ENCODE data around the gene UBTF.

Gene UBTF

DNA sequence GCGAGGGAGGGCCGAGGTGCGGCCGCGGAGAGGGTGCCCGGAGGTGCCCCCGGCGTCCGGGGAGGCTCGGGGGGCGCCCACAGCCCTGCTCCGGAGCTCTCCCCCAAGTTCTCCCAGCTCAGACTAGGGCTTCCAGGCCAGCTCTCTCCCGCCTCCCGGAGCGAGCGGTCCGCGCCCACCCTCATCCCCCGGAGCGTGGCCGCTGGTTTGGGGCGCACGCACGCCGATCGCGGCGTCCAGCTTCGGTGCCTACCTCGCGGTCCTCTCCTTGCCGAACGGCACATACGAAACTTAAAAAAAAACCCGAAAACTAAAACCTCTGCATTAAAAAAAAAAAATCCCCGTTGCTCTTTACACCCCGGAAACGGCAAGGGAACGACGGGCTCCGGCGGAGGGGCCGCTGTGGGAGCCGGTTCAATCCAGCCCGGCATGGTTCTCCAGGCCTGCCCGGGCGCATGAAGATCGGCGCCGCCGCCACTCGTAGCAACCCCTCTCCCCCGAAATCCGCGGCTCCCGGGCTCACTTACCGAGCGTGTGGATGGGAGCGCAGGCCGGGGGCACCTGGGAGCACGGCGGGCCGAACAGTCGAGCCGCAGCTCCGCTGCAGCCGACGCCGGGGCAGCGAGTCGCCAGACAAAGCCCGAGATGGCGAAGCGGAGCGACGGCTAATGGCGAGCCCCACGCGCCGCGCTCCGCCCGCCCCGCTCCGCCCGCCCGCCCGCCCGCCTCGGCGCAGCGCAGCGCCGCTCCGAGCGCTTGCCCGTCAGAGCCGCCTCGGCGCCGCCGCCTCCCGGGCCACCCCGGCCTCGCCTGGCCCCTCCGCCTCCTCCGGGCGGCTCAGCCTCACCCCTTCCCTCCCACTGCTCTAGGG is 973 bp upstream of the UBTF start (continued):
- TF ChIP-seq ZNF600 (tag by site-specific recombination; IDR thresholded peaks at IDR 0.05) (peak; percentile 71), ZNF311 (tag by site-specific recombination; IDR thresholded peaks at IDR 0.05; ENCODE audit: borderline replicate concordance) (no peak)
- TF ChIP-seq, protein P1, sequence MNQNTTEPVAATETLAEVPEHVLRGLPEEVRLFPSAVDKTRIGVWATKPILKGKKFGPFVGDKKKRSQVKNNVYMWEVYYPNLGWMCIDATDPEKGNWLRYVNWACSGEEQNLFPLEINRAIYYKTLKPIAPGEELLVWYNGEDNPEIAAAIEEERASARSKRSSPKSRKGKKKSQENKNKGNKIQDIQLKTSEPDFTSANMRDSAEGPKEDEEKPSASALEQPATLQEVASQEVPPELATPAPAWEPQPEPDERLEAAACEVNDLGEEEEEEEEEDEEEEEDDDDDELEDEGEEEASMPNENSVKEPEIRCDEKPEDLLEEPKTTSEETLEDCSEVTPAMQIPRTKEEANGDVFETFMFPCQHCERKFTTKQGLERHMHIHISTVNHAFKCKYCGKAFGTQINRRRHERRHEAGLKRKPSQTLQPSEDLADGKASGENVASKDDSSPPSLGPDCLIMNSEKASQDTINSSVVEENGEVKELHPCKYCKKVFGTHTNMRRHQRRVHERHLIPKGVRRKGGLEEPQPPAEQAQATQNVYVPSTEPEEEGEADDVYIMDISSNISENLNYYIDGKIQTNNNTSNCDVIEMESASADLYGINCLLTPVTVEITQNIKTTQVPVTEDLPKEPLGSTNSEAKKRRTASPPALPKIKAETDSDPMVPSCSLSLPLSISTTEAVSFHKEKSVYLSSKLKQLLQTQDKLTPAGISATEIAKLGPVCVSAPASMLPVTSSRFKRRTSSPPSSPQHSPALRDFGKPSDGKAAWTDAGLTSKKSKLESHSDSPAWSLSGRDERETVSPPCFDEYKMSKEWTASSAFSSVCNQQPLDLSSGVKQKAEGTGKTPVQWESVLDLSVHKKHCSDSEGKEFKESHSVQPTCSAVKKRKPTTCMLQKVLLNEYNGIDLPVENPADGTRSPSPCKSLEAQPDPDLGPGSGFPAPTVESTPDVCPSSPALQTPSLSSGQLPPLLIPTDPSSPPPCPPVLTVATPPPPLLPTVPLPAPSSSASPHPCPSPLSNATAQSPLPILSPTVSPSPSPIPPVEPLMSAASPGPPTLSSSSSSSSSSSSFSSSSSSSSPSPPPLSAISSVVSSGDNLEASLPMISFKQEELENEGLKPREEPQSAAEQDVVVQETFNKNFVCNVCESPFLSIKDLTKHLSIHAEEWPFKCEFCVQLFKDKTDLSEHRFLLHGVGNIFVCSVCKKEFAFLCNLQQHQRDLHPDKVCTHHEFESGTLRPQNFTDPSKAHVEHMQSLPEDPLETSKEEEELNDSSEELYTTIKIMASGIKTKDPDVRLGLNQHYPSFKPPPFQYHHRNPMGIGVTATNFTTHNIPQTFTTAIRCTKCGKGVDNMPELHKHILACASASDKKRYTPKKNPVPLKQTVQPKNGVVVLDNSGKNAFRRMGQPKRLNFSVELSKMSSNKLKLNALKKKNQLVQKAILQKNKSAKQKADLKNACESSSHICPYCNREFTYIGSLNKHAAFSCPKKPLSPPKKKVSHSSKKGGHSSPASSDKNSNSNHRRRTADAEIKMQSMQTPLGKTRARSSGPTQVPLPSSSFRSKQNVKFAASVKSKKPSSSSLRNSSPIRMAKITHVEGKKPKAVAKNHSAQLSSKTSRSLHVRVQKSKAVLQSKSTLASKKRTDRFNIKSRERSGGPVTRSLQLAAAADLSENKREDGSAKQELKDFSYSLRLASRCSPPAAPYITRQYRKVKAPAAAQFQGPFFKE (tag by site-specific recombination; IDR thresholded peaks at IDR 0.05; ENCODE audit: borderline replicate concordance), result no peak
- TF ChIP-seq, protein P2, sequence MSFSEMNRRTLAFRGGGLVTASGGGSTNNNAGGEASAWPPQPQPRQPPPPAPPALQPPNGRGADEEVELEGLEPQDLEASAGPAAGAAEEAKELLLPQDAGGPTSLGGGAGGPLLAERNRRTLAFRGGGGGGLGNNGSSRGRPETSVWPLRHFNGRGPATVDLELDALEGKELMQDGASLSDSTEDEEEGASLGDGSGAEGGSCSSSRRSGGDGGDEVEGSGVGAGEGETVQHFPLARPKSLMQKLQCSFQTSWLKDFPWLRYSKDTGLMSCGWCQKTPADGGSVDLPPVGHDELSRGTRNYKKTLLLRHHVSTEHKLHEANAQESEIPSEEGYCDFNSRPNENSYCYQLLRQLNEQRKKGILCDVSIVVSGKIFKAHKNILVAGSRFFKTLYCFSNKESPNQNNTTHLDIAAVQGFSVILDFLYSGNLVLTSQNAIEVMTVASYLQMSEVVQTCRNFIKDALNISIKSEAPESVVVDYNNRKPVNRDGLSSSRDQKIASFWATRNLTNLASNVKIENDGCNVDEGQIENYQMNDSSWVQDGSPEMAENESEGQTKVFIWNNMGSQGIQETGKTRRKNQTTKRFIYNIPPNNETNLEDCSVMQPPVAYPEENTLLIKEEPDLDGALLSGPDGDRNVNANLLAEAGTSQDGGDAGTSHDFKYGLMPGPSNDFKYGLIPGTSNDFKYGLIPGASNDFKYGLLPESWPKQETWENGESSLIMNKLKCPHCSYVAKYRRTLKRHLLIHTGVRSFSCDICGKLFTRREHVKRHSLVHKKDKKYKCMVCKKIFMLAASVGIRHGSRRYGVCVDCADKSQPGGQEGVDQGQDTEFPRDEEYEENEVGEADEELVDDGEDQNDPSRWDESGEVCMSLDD (tag by site-specific recombination; IDR thresholded peaks at IDR 0.05), result peak; percentile 93

DNA sequence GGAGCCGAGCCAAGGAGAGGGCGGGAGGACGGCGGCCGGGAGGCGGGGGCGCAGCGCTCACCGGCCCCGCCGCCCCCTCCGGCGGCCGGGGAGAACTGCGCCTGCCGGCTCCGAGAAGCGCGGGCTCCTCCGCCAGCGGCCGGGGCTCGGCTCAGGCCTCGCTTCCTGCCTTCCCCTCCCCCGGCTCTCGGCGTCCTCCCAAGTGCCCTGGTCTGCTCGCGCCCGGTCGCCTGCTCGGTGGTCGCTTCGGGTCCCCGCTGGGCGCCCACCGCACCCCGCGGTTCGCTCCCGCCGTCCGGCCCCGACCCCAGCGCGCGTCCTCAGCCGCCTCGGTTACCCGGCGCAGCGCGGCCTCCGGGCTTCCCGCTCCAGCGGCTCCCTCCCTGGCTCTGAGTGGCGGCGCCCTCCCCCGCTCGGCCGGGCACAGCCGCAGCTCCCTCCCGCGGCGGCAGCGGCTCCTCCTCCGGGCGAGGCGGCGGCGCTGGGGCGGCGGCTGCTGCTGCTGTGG is 313 bp downstream of the UBTF start:
- CTCF ChIA-PET, result interaction anchor here (2.1 to 4.4 kb wide), 2 partner anchors 11 to 12 kb away, joined by 11 to 33 read pairs; no protein-coding TSS in a partner anchor
- H3K4me1 ChIP-seq (ENCODE audit: control insufficient read depth, insufficient read depth, low read length), result peaks cover 11% of the 10 kb centered on the region
- H3K27ac ChIP-seq (ENCODE audit: extremely low read depth, low read depth, low read length), result peak overlapping the region; percentile 100
- H3K36me3 ChIP-seq (ENCODE audit: control insufficient read depth in 2 of 2, insufficient read depth in 1 of 2, low read length in 2 of 2), result peaks cover 10 to 33% of the 10 kb centered on the region in 2 experiments; a peak in 2 of 3 replicates
- POLR2A ChIA-PET, result interaction anchor here (0.6 to 3.4 kb wide), 9 partner anchors 9 to 712 kb away, joined by 3 to 38 read pairs (median 7); partner anchors contain the start of genes DBF4B, GRN, SLC25A39 and TMUB2
- H3K9me3 ChIP-seq (ENCODE audit: control insufficient read depth, insufficient read depth, low read depth, low read length), result no peaks in the 10 kb centered on the region
- peak overlapping the region; percentile 79 for H3K4me3 ChIP-seq (ENCODE audit: low read depth, low read length)
- TF ChIP-seq ZNF112 (tag by site-specific recombination; IDR thresholded peaks at IDR 0.05) (no peak), ZNF626 (tag by site-specific recombination; IDR thresholded peaks at IDR 0.05) (no peak), ZSCAN30 (tag by site-specific recombination; IDR thresholded peaks at IDR 0.05) (peak; percentile 43; the same call in 1 of the 2 replicates), ZNF211 (tag by site-specific recombination; IDR thresholded peaks at IDR 0.05; ENCODE audit: low read depth) (no peak), IKZF3 (tag by site-specific recombination; IDR thresholded peaks at IDR 0.05) (0 out of 2 replicates have a peak, but pooled peaks have one; percentile 32), ZNF10 (tag by site-specific recombination; IDR thresholded peaks at IDR 0.05) (no peak), GLIS2 (tag by site-specific recombination; IDR thresholded peaks at IDR 0.05) (peak; percentile 10; the same call in 1 of the 2 replicates), ZNF677 (tag by site-specific recombination; IDR thresholded peaks at IDR 0.05) (0 out of 2 replicates have a peak, but pooled peaks have one; percentile 13), ZBTB8A (tag by site-specific recombination; IDR thresholded peaks at IDR 0.05) (peak; percentile 42), YY1 (tag by site-specific recombination; IDR thresholded peaks at IDR 0.05) (peak; percentile 25; the same call in 1 of the 2 replicates), ZNF48 (tag by site-specific recombination; IDR thresholded peaks at IDR 0.05) (no peak), ZNF221 (tag by site-specific recombination; IDR thresholded peaks at IDR 0.05; ENCODE audit: borderline replicate concordance) (no peak), ZNF529 (tag by site-specific recombination; IDR thresholded peaks at IDR 0.05; ENCODE audit: insufficient replicate concordance) (no peak)
- TF ChIP-seq, protein P3, sequence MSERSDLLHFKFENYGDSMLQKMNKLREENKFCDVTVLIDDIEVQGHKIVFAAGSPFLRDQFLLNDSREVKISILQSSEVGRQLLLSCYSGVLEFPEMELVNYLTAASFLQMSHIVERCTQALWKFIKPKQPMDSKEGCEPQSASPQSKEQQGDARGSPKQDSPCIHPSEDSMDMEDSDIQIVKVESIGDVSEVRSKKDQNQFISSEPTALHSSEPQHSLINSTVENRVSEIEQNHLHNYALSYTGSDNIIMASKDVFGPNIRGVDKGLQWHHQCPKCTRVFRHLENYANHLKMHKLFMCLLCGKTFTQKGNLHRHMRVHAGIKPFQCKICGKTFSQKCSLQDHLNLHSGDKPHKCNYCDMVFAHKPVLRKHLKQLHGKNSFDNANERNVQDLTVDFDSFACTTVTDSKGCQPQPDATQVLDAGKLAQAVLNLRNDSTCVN (tag by site-specific recombination; optimal IDR thresholded peaks at IDR 0.05), result peak; percentile 55
- TF ChIP-seq, protein P2 (tag by site-specific recombination; IDR thresholded peaks at IDR 0.05), result no peak
- TF ChIP-seq, protein P4, sequence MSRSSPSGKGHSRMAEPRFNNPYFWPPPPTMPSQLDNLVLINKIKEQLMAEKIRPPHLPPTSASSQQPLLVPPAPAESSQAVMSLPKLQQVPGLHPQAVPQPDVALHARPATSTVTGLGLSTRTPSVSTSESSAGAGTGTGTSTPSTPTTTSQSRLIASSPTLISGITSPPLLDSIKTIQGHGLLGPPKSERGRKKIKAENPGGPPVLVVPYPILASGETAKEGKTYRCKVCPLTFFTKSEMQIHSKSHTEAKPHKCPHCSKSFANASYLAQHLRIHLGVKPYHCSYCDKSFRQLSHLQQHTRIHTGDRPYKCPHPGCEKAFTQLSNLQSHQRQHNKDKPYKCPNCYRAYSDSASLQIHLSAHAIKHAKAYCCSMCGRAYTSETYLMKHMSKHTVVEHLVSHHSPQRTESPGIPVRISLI (tag by site-specific recombination; IDR thresholded peaks at IDR 0.05), result no peak

Data from HEK293 (cell line).